Panc1 (cell line): ENCODE data around the gene STARD4.

Experiments used
- POLR2AphosphoS5 ChIP-seq: IDR thresholded peaks from 2 replicates; pipeline ENCODE4 v1.6.1; 2012; ENCODE audit warnings: mild to moderate bottlenecking, low read depth, low read length, moderate library complexity
- REST ChIP-seq, 2 experiments: IDR thresholded peaks; 2 replicates each; pipeline ENCODE4 v1.6.1; 2011 to 2012; ENCODE audit warnings: low read depth in 2 of 2, control low read depth in 1 of 2, low read length in 1 of 2, mild to moderate bottlenecking in 1 of 2, moderate library complexity in 1 of 2; ENCODE audit not compliant: insufficient read depth in 1 of 2
- SIN3A ChIP-seq: IDR thresholded peaks from 2 replicates; pipeline ENCODE4 v1.6.1; 2012; ENCODE audit warnings: low read depth, mild to moderate bottlenecking, low read length, moderate library complexity, borderline replicate concordance; ENCODE audit not compliant: insufficient read depth
- TCF7L2 ChIP-seq: IDR thresholded peaks from 2 replicates; pipeline ENCODE4 v1.6.1; 2011; ENCODE audit warnings: mild to moderate bottlenecking, low read depth, low read length, inconsistent platforms
- TF ChIP-seq, protein P1 (sequence below): fragments of 450-650 bp; IDR thresholded peaks from 2 replicates; pipeline ENCODE4 v1.5.1; 2017; ENCODE audit warnings: mild to moderate bottlenecking

DNA sequence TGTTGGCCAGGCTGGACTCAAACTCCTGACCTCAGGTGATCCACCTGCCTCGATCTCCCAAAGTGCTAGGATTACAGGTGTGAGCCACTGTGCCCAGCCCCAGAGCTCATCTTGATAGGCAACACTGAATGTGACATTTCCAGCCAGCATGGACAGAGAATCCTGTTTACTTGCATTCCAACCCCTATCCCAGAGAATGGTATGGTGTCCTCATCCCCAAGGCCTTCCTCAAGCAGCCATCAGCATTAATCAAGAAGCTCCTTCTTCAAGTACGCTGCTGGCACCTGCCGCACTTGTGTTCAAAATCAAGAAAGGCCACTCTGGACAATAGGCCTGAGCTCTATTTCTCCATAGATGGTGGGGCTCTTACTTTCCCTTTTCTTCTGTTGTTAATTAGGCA lies 40.2 kb downstream of the STARD4 start:
- TF ChIP-seq, protein P1, sequence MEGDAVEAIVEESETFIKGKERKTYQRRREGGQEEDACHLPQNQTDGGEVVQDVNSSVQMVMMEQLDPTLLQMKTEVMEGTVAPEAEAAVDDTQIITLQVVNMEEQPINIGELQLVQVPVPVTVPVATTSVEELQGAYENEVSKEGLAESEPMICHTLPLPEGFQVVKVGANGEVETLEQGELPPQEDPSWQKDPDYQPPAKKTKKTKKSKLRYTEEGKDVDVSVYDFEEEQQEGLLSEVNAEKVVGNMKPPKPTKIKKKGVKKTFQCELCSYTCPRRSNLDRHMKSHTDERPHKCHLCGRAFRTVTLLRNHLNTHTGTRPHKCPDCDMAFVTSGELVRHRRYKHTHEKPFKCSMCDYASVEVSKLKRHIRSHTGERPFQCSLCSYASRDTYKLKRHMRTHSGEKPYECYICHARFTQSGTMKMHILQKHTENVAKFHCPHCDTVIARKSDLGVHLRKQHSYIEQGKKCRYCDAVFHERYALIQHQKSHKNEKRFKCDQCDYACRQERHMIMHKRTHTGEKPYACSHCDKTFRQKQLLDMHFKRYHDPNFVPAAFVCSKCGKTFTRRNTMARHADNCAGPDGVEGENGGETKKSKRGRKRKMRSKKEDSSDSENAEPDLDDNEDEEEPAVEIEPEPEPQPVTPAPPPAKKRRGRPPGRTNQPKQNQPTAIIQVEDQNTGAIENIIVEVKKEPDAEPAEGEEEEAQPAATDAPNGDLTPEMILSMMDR: no peak
- TF ChIP-seq REST (IDR thresholded peaks at IDR 0.05; ENCODE audit: insufficient read depth in 1 of 2, low read depth in 2 of 2, low read length in 1 of 2) (no peak), POLR2AphosphoS5 (no peak), SIN3A (no peak), TCF7L2 (no peak)
